Mammary epithelial cell (primary cell): ENCODE data around the gene CPSF4.

Experiments used
- CTCF ChIP-seq, 2 donors: IDR thresholded peaks in 1 of 2; conservative IDR thresholded peaks in 1 of 2; 2 replicates each; pipeline ENCODE4 v1.5.1; 2011 to 2012; ENCODE audit warnings: inconsistent platforms in 2 of 2, low read length in 2 of 2, mild to moderate bottlenecking in 2 of 2, control low read depth in 1 of 2, low read depth in 1 of 2; ENCODE audit not compliant: insufficient read depth in 1 of 2; ENCODE audit errors: extremely low read depth in 1 of 2
- EZH2 ChIP-seq: IDR thresholded peaks from 2 replicates; pipeline ENCODE4 v1.6.1; 2012; ENCODE audit warnings: low read length, inconsistent platforms, borderline replicate concordance

GRCh38 chr7:99498546-99498944, 59.8 kb downstream of the CPSF4 start:
- TF ChIP-seq CTCF (conservative IDR thresholded peaks at IDR 0.05 in 1 of 2, IDR thresholded peaks at IDR 0.05 in 1 of 2; ENCODE audit: extremely low read depth in 1 of 2, insufficient read depth in 1 of 2, low read depth in 1 of 2, low read length in 2 of 2) (no peak), EZH2 (no peak)
